KMS-11 (cell line): ENCODE data around the gene ETS2.

Experiments used
- H2AFZ ChIP-seq: fragments of 200-600 bp; sonication (generic); 2 replicates; pipeline ENCODE4 v1.6.1; 2016; ENCODE audit warnings: antibody characterized with exemption, mixed run types, low read depth
- H3K27ac ChIP-seq: fragments of 200-600 bp; sonication (generic); 2 replicates; pipeline ENCODE4 v1.6.1; 2016; ENCODE audit warnings: mild to moderate bottlenecking, mixed run types
- H3K27me3 ChIP-seq: fragments of 200-600 bp; sonication (generic); 2 replicates; pipeline ENCODE4 v1.6.1; 2017; ENCODE audit warnings: mild to moderate bottlenecking, low read depth, mixed run types, moderate library complexity; ENCODE audit not compliant: insufficient read depth
- H3K36me3 ChIP-seq: fragments of 200-600 bp; sonication (generic); 2 replicates; pipeline ENCODE4 v1.6.1; 2017; ENCODE audit warnings: mild to moderate bottlenecking, mixed run types; ENCODE audit not compliant: insufficient read depth
- H3K4me1 ChIP-seq: fragments of 200-600 bp; sonication (generic); 2 replicates; pipeline ENCODE4 v1.6.1; 2016; ENCODE audit warnings: mild to moderate bottlenecking, low read depth, mixed run types; ENCODE audit not compliant: poor library complexity, severe bottlenecking
- H3K4me2 ChIP-seq: fragments of 200-600 bp; sonication (generic); 2 replicates; pipeline ENCODE4 v1.7.0; 2016; ENCODE audit warnings: mild to moderate bottlenecking, mixed run types
- H3K4me3 ChIP-seq: fragments of 200-600 bp; sonication (generic); IDR thresholded peaks from 2 replicates; pipeline ENCODE4 v1.6.1; 2017; ENCODE audit warnings: low read depth, low read length, mixed read lengths; ENCODE audit not compliant: insufficient read depth
- H3K79me2 ChIP-seq: fragments of 200-600 bp; sonication (generic); 2 replicates; pipeline ENCODE4 v1.6.1; 2016; ENCODE audit warnings: low read depth, mixed run types; ENCODE audit not compliant: insufficient read depth
- H3K9ac ChIP-seq: fragments of 200-600 bp; sonication (generic); 2 replicates; pipeline ENCODE4 v1.6.1; 2016; ENCODE audit warnings: mild to moderate bottlenecking, mixed run types
- H4K20me1 ChIP-seq: fragments of 200-600 bp; sonication (generic); 2 replicates; pipeline ENCODE4 v1.6.1; 2016; ENCODE audit warnings: mild to moderate bottlenecking, mixed run types; ENCODE audit not compliant: insufficient read depth
- TF ChIP-seq, protein P1 (sequence below): fragments of 200-600 bp; sonication (generic); conservative IDR thresholded peaks from 2 replicates; pipeline ENCODE4 v1.6.1; 2017; ENCODE audit warnings: low read depth, mild to moderate bottlenecking, antibody characterized with exemption, low read length, moderate library complexity, mixed read lengths

The ETS2 gene

GRCh38 chr21:38821248-38821647 lies 15.5 kb downstream of the ETS2 start:
- H3K9ac ChIP-seq: no peak overlapping the region
- no peaks in the 10 kb centered on the region for H3K27me3 ChIP-seq
- no peaks in the 10 kb centered on the region for H3K79me2 ChIP-seq
- H4K20me1 ChIP-seq: no peaks in the 10 kb centered on the region
- H3K4me3 ChIP-seq: no peak overlapping the region
- H3K36me3 ChIP-seq: peaks cover 5% of the 10 kb centered on the region; the same call in 1 of the 2 replicates
- H3K4me2 ChIP-seq: no peak overlapping the region
- no peaks in the 10 kb centered on the region for H3K4me1 ChIP-seq
- H2AFZ ChIP-seq: no peak overlapping the region
- TF ChIP-seq, protein P1, sequence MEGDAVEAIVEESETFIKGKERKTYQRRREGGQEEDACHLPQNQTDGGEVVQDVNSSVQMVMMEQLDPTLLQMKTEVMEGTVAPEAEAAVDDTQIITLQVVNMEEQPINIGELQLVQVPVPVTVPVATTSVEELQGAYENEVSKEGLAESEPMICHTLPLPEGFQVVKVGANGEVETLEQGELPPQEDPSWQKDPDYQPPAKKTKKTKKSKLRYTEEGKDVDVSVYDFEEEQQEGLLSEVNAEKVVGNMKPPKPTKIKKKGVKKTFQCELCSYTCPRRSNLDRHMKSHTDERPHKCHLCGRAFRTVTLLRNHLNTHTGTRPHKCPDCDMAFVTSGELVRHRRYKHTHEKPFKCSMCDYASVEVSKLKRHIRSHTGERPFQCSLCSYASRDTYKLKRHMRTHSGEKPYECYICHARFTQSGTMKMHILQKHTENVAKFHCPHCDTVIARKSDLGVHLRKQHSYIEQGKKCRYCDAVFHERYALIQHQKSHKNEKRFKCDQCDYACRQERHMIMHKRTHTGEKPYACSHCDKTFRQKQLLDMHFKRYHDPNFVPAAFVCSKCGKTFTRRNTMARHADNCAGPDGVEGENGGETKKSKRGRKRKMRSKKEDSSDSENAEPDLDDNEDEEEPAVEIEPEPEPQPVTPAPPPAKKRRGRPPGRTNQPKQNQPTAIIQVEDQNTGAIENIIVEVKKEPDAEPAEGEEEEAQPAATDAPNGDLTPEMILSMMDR: no peak
- no peak overlapping the region for H3K27ac ChIP-seq

DNA sequence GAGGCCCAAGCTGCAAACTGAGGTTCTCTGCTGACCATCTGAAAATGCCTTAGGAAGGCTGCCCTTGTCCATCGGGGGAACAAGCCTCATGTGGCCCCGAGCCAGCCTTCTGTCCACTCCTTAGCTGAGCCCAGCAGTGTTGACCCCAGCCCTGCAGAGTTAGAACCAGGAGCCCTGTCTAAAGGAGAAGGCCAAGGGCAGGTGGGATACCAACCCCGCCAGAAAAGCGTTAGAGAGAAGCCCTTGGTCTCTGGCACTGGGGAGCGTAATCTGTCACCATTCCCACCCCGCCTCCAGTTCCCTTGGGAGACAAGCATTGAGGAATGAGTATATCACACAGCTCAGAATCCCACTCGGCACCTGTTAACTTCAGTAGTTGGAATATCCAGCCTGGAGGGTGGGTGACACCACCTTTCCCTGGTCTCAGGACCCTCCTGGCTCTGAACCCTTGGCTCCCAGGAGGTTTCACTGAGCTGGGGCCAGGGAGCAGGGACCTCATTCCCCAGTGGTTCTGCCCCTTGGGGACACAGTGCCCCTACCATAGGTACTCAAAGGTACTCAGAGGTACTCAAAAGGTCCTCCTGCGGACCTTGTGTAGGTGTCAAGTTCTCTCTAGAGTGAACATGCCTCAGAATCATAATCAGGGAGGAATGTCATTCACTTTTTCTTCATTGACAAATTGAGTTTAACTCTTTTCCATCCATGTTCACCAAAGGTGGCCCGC lies 16.4 kb downstream of the ETS2 start:
- Histone ChIP-seq H3K4me1 (no peaks in the 10 kb centered on the region), H3K27me3 (no peaks in the 10 kb centered on the region), H3K4me3 (no peak overlapping the region), H2AFZ (no peak overlapping the region), H4K20me1 (no peaks in the 10 kb centered on the region), H3K9ac (no peak overlapping the region), H3K27ac (no peak overlapping the region), H3K4me2 (no peak overlapping the region), H3K79me2 (no peaks in the 10 kb centered on the region), H3K36me3 (peaks cover 5% of the 10 kb centered on the region; the same call in 1 of the 2 replicates)
- TF ChIP-seq, protein P1: no peak

- Histone ChIP-seq H3K27ac (no peak overlapping the region), H3K4me1 (no peaks in the 10 kb centered on the region), H3K9ac (no peak overlapping the region), H3K4me2 (no peak overlapping the region), H3K4me3 (no peak overlapping the region), H3K27me3 (no peaks in the 10 kb centered on the region), H4K20me1 (no peaks in the 10 kb centered on the region), H3K36me3 (peaks cover 5% of the 10 kb centered on the region; the same call in 1 of the 2 replicates), H2AFZ (no peak overlapping the region), H3K79me2 (no peaks in the 10 kb centered on the region)
- TF ChIP-seq, protein P1: no peak
These were observed 17.1 kb downstream of the ETS2 start for GRCh38 chr21:38822778-38823238.

GRCh38 chr21:38823737-38824123 lies 18.0 kb downstream of the ETS2 start:
- no peaks in the 10 kb centered on the region for H3K27me3 ChIP-seq
- H3K4me3 ChIP-seq: no peak overlapping the region
- no peaks in the 10 kb centered on the region for H3K79me2 ChIP-seq
- H2AFZ ChIP-seq: no peak overlapping the region
- H3K36me3 ChIP-seq: peaks cover 2% of the 10 kb centered on the region; the same call in 1 of the 2 replicates
- H3K4me2 ChIP-seq: no peak overlapping the region
- no peaks in the 10 kb centered on the region for H3K4me1 ChIP-seq
- no peak overlapping the region for H3K9ac ChIP-seq
- TF ChIP-seq, protein P1: no peak
- H4K20me1 ChIP-seq: no peaks in the 10 kb centered on the region
- H3K27ac ChIP-seq: no peak overlapping the region
